ENCODE measurements around the gene MPST. TPM values are rescaled to one million over a fixed set of nuclear protein-coding genes. Genes with fewer than 3 reads are reported as not detected.

The MPST gene
- total RNA-seq, 2 experiments from 2014 or later, result 1.7 to 1.8 TPM

- ChIA-PET CTCF (no interaction called here), POLR2A (no interaction called here)
- intact Hi-C loops (cut with DNase I, micrococcal nuclease), result no loop called here
- DNase-seq, result no peak
- no peaks in the 10 kb centered on the region for H3K4me1 ChIP-seq (ENCODE audit: insufficient read depth, low read length)
- no peak for TF ChIP-seq CTCF (IDR thresholded peaks at IDR 0.05)
- Mint-ChIP-seq H3K4me1 (ENCODE audit: low read depth) (no peaks in the 10 kb centered on the region), H3K9me3 (no peaks in the 10 kb centered on the region), H3K27me3 (peaks cover 19% of the 10 kb centered on the region), H3K4me3 (no peak overlapping the region), H3K27ac (no peak overlapping the region), H3K36me3 (ENCODE audit: low read depth) (no peaks in the 10 kb centered on the region)
- no peak overlapping the region for H3K4me3 ChIP-seq (ENCODE audit: low read length)
- no peaks in the 10 kb centered on the region for H3K9me3 ChIP-seq (ENCODE audit: control insufficient read depth in 1 of 2, insufficient read depth in 1 of 2, low read length in 2 of 2)
- peaks cover 0 to 2% of the 10 kb centered on the region in 2 experiments for H3K27me3 ChIP-seq (ENCODE audit: control insufficient read depth in 1 of 2, insufficient read depth in 2 of 2, low read length in 2 of 2)
- H3K36me3 ChIP-seq (ENCODE audit: insufficient read depth, low read length), result no peaks in the 10 kb centered on the region
- no peak overlapping the region for H3K27ac ChIP-seq (ENCODE audit: low read depth in 1 of 2, low read length in 2 of 2)
- no peak for ATAC-seq (ENCODE audit: poor library complexity)
Measured at GRCh38 chr22:37008365-37008764, 11.2 kb upstream of the MPST start.

GRCh38 chr22:37009490-37009889, 10.1 kb upstream of the MPST start:
- Histone ChIP-seq H3K27ac (ENCODE audit: low read depth in 1 of 2, low read length in 2 of 2) (no peak overlapping the region), H3K4me3 (ENCODE audit: low read length) (no peak overlapping the region), H3K36me3 (ENCODE audit: insufficient read depth, low read length) (no peaks in the 10 kb centered on the region), H3K9me3 (ENCODE audit: control insufficient read depth in 1 of 2, insufficient read depth in 1 of 2, low read length in 2 of 2) (no peaks in the 10 kb centered on the region), H3K4me1 (ENCODE audit: insufficient read depth, low read length) (no peaks in the 10 kb centered on the region), H3K27me3 (ENCODE audit: control insufficient read depth in 1 of 2, insufficient read depth in 2 of 2, low read length in 2 of 2) (peaks cover 0 to 2% of the 10 kb centered on the region in 2 experiments)
- intact Hi-C loops (cut with DNase I, micrococcal nuclease), result no loop called here
- POLR2A ChIA-PET, result no interaction called here
- Mint-ChIP-seq H3K4me1 (ENCODE audit: low read depth) (no peaks in the 10 kb centered on the region), H3K9me3 (no peaks in the 10 kb centered on the region), H3K27ac (no peak overlapping the region), H3K36me3 (ENCODE audit: low read depth) (no peaks in the 10 kb centered on the region), H3K27me3 (peaks cover 16% of the 10 kb centered on the region), H3K4me3 (no peak overlapping the region)
- TF ChIP-seq CTCF (IDR thresholded peaks at IDR 0.05), result no peak
- DNase-seq (no peak), ATAC-seq (ENCODE audit: poor library complexity) (no peak)
- CTCF ChIA-PET, result no interaction called here

- Mint-ChIP-seq H3K4me3 (no peak overlapping the region), H3K27ac (no peak overlapping the region), H3K4me1 (ENCODE audit: low read depth) (no peaks in the 10 kb centered on the region), H3K27me3 (peaks cover 16% of the 10 kb centered on the region), H3K9me3 (no peaks in the 10 kb centered on the region), H3K36me3 (ENCODE audit: low read depth) (no peaks in the 10 kb centered on the region)
- H3K27ac ChIP-seq (ENCODE audit: low read depth in 1 of 2, low read length in 2 of 2), result no peak overlapping the region
- POLR2A ChIA-PET, result no interaction called here
- H3K9me3 ChIP-seq (ENCODE audit: control insufficient read depth in 1 of 2, insufficient read depth in 1 of 2, low read length in 2 of 2), result no peaks in the 10 kb centered on the region
- DNase-seq, result no peak
- no peak overlapping the region for H3K4me3 ChIP-seq (ENCODE audit: low read length)
- intact Hi-C loops (cut with DNase I, micrococcal nuclease), result loop anchor here in 1 of 2 experiments (10.0 kb wide), 1 partner anchor 65 kb away; no protein-coding TSS in a partner anchor
- CTCF ChIA-PET, result no interaction called here
- ATAC-seq (ENCODE audit: poor library complexity), result no peak
- H3K36me3 ChIP-seq (ENCODE audit: insufficient read depth, low read length), result no peaks in the 10 kb centered on the region
- no peak for TF ChIP-seq CTCF (IDR thresholded peaks at IDR 0.05)
- H3K27me3 ChIP-seq (ENCODE audit: control insufficient read depth in 1 of 2, insufficient read depth in 2 of 2, low read length in 2 of 2), result peaks cover 0 to 2% of the 10 kb centered on the region in 2 experiments
- no peaks in the 10 kb centered on the region for H3K4me1 ChIP-seq (ENCODE audit: insufficient read depth, low read length)
Measured at GRCh38 chr22:37010174-37010573, 9.4 kb upstream of the MPST start.

All from CD4-positive, alpha-beta T cell (primary cell).